Measurements from ENCODE around the gene ALOX12.

- no peak for TF ChIP-seq CTCF (IDR thresholded peaks at IDR 0.05)
- TF ChIP-seq POLR2A (IDR thresholded peaks at IDR 0.05): no peak
- no peak for TF ChIP-seq POLR2AphosphoS5 (IDR thresholded peaks at IDR 0.05)
- no peak for TF ChIP-seq EP300 (IDR thresholded peaks at IDR 0.05)
These were observed 63.1 kb downstream of the ALOX12 start for GRCh38 chr17:7058831-7059447.

All from stomach (tissue), 4 donors.